Nephron (organoid): Measurements from ENCODE around the gene KCNH1.

Experiments used
- H3K27ac Mint-ChIP-seq, 3 experiments: 2 replicates each; pipeline ENCODE4 v1.8.0; 2020; ENCODE audit warnings: mixed read lengths in 3 of 3, mild to moderate bottlenecking in 2 of 3, moderate library complexity in 1 of 3
- H3K27me3 Mint-ChIP-seq: 2 replicates; pipeline ENCODE4 v1.8.0; 2021; ENCODE audit warnings: low read depth, mild to moderate bottlenecking, moderate library complexity, mixed read lengths
- H3K36me3 Mint-ChIP-seq: 2 replicates; pipeline ENCODE4 v1.8.0; 2020; ENCODE audit warnings: low read depth, mixed read lengths
- H3K4me1 Mint-ChIP-seq: 2 replicates; pipeline ENCODE4 v1.8.0; 2020; ENCODE audit warnings: mixed read lengths
- H3K4me3 Mint-ChIP-seq, 3 experiments: 2 replicates each; pipeline ENCODE4 v1.8.0; 2020; ENCODE audit warnings: mild to moderate bottlenecking in 3 of 3, mixed read lengths in 3 of 3, moderate library complexity in 2 of 3
- H3K9me3 Mint-ChIP-seq: 2 replicates; pipeline ENCODE4 v1.8.0; 2020; ENCODE audit warnings: mixed read lengths
- TF ChIP-seq, protein P1 (sequence below), 3 experiments: fragments of 200-600 bp; sonication (generic); IDR thresholded peaks; one replicate each; pipeline ENCODE4 v1.5.0; 2021; ENCODE audit warnings: antibody characterized with exemption in 3 of 3; ENCODE audit not compliant: unreplicated experiment in 3 of 3

KCNH1 gene

DNA sequence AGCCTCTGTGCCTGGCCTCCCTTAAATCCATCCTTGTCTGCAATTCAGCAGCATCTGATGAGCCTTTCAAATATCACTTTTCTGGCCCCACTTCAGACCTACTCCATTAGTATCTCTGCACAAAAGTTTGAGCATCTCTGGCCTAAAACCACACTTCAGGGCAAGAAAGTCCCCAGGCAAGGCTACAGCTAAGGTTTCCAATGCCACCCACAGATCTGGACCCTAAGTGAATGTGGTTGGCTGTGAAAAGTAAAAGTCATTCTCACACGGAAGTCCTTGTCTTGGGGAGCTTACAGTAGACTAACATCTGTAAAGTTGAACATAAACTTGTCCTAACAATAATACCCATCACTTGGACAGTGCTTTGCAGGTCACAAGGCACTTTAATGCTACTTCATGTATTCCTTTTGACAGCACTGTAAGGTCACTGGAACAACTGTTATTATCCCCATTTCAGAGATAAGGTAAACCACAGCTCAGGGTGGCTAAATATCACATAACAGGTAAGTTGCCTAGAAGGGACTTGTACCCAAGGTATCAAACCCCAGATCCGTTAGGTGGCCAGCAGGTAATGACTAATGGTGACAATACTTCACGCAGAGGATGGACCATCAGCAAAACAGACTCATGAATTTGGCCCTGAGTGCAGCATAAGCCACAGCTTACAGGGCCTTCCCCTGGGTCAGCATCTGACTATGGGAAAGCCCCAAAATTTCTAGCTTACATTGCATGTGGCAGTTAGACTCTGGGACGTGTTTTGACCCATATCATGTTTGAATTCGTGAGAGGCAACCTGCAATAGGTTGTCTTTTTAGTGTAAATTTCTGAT, 449.3 kb downstream of the KCNH1 start:
- no peaks in the 10 kb centered on the region for H3K27me3 Mint-ChIP-seq
- TF ChIP-seq, protein P1, sequence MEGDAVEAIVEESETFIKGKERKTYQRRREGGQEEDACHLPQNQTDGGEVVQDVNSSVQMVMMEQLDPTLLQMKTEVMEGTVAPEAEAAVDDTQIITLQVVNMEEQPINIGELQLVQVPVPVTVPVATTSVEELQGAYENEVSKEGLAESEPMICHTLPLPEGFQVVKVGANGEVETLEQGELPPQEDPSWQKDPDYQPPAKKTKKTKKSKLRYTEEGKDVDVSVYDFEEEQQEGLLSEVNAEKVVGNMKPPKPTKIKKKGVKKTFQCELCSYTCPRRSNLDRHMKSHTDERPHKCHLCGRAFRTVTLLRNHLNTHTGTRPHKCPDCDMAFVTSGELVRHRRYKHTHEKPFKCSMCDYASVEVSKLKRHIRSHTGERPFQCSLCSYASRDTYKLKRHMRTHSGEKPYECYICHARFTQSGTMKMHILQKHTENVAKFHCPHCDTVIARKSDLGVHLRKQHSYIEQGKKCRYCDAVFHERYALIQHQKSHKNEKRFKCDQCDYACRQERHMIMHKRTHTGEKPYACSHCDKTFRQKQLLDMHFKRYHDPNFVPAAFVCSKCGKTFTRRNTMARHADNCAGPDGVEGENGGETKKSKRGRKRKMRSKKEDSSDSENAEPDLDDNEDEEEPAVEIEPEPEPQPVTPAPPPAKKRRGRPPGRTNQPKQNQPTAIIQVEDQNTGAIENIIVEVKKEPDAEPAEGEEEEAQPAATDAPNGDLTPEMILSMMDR (IDR thresholded peaks at IDR 0.05; ENCODE audit: unreplicated experiment in 3 of 3): no peak
- no peak overlapping the region for H3K4me3 Mint-ChIP-seq
- H3K27ac Mint-ChIP-seq: no peak overlapping the region
- H3K4me1 Mint-ChIP-seq: no peaks in the 10 kb centered on the region
- peaks cover 5% of the 10 kb centered on the region for H3K36me3 Mint-ChIP-seq
- H3K9me3 Mint-ChIP-seq: no peaks in the 10 kb centered on the region

DNA sequence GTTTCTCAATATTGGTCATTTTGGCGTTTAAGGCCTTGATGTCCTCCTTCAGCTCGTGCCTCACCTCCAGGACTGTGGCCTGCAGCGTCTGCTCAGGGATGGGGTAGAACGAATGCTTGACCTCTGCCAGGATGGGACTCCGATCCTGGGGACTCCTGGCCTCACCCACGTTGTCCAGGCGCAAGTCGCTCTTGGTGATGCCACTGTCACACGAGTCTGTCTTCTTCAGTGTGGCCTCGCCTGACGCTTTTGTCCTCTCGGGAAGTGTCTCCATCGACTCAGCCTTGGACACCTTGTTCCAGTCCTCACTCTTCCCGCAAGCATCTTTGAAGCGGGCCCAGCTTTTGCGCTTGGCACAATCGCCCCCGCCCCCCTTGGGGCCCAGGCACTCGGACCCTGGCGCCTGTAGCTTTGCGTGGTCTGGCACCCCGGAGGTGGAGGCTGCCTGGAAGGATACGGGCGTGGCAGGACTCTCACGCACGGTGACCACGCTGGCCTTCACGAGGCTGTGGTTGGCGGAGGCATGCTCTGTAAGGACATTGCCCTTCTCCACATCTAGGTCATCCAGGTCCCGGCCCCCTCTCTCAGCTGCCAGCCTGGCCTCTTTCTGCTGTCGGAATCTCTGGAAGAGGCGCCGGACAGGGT, 450.4 kb downstream of the KCNH1 start:
- H3K9me3 Mint-ChIP-seq: no peaks in the 10 kb centered on the region
- H3K27ac Mint-ChIP-seq: no peak overlapping the region
- peaks cover 5% of the 10 kb centered on the region for H3K36me3 Mint-ChIP-seq
- TF ChIP-seq, protein P1 (IDR thresholded peaks at IDR 0.05; ENCODE audit: unreplicated experiment in 3 of 3): no peak
- H3K4me1 Mint-ChIP-seq: no peaks in the 10 kb centered on the region
- H3K27me3 Mint-ChIP-seq: no peaks in the 10 kb centered on the region
- no peak overlapping the region for H3K4me3 Mint-ChIP-seq

DNA sequence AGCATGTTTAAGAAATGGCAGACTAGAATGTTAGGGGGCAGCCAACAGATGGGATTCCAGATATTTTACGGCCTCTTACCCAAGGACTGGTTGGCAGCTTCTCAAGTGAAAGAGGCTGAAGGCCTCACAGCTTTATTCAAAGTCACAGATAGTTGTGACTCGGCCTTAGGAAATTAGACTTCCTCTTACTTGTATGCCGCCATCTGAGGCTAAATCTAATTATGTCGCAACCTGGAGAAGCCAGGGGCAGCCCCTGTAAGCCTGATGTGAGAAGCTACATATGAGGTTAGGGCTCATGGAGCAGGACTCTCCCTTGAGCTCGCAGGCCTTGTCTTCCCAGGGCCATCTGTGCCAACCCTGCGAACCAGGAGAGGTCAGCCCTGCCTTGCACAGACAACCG, 452.8 kb downstream of the KCNH1 start:
- Mint-ChIP-seq H3K27me3 (no peaks in the 10 kb centered on the region), H3K9me3 (no peaks in the 10 kb centered on the region), H3K36me3 (peaks cover 5% of the 10 kb centered on the region), H3K4me3 (no peak overlapping the region), H3K4me1 (no peaks in the 10 kb centered on the region), H3K27ac (no peak overlapping the region)
- TF ChIP-seq, protein P1 (IDR thresholded peaks at IDR 0.05; ENCODE audit: unreplicated experiment in 3 of 3): no peak

DNA sequence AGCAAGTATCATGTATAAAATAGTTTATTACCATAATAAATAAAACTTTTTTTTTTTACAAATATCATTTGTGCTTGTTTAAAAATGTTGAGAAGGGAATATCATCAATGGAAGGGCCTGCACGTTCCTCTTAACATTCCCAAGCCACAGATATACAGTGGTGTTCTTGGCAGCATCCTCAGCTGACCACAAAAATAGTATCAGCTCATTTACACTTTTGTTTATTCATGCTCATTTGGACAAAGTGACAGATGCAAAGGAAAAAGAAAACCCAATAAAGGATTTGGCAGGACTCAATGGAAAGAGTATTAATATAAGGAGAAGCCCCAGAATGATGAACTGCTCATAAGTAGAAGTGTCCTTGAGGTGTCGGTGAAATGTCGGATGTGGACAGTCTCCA, 455.6 kb downstream of the KCNH1 start:
- Mint-ChIP-seq H3K27ac (no peak overlapping the region), H3K4me3 (no peak overlapping the region), H3K36me3 (no peaks in the 10 kb centered on the region), H3K27me3 (no peaks in the 10 kb centered on the region), H3K9me3 (no peaks in the 10 kb centered on the region), H3K4me1 (no peaks in the 10 kb centered on the region)
- TF ChIP-seq, protein P1 (IDR thresholded peaks at IDR 0.05; ENCODE audit: unreplicated experiment in 3 of 3): no peak

DNA sequence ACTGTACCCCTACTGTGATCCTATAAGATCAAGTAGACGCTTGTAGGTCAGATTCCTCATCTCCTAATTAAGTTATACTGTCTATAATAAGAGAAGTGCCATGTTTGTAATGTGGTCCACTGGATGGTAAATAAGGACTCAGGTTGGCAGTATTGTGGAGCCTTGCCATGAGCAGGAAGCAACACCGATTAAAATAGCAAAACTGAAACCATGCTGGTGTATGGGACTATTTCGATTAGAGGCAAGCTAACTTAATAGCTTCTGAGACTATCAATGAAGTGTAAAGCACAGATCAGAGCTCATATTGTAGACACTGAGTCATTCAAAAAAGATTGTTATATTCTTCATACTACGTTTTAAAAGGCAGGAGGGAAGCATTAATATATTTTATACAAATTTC, 456.4 kb downstream of the KCNH1 start:
- Mint-ChIP-seq H3K36me3 (no peaks in the 10 kb centered on the region), H3K27me3 (no peaks in the 10 kb centered on the region), H3K27ac (no peak overlapping the region), H3K9me3 (no peaks in the 10 kb centered on the region), H3K4me3 (no peak overlapping the region), H3K4me1 (no peaks in the 10 kb centered on the region)
- TF ChIP-seq, protein P1 (IDR thresholded peaks at IDR 0.05; ENCODE audit: unreplicated experiment in 3 of 3): no peak
